Psoas muscle (tissue), 8 donors: ENCODE data around the gene ANKZF1. TPM values are rescaled to one million over a fixed set of nuclear protein-coding genes. Genes with fewer than 3 reads are reported as not detected.

Source experiments
- ATAC-seq, 4 donors: fragments of 200-7000 bp; cut with Tn5 transposase; one replicate each; pipeline ENCODE4 v1.9.1; 2020; ENCODE audit warnings: moderate library complexity in 3 of 4, mild to moderate bottlenecking in 2 of 4
- DNase-seq, 2 donors: peaks; one replicate each; pipeline ENCODE4 v3.0.0-alpha.2; 2020
- H3K27ac ChIP-seq: fragments of 200-600 bp; one replicate; pipeline ENCODE4 v1.8.0; 2022
- H3K27me3 ChIP-seq, 3 donors: fragments of 200-600 bp in 1 of 3; one replicate each; pipeline versions ENCODE4 v1.6.1 to v1.8.0; 2013 to 2022; ENCODE audit warnings: low read length in 2 of 3, mild to moderate bottlenecking in 2 of 3, moderate library complexity in 1 of 3; ENCODE audit not compliant: insufficient read depth in 3 of 3
- H3K36me3 ChIP-seq, 2 donors: fragments of 200-600 bp in 1 of 2; one replicate each; pipeline versions ENCODE4 v1.6.1 to v1.8.0; 2013 to 2022; ENCODE audit warnings: low read depth in 1 of 2, mild to moderate bottlenecking in 1 of 2, moderate library complexity in 1 of 2; ENCODE audit not compliant: insufficient read depth in 1 of 2
- H3K4me1 ChIP-seq: fragments of 200-600 bp; one replicate; pipeline ENCODE4 v1.8.0; 2022
- H3K4me3 ChIP-seq: fragments of 200-600 bp; one replicate; pipeline ENCODE4 v1.8.0; 2022; ENCODE audit warnings: mild to moderate bottlenecking
- H3K9me3 ChIP-seq: fragments of 200-600 bp; one replicate; pipeline ENCODE4 v1.8.0; 2022
- WGBS, 3 donors: extraction: QIAGEN DNeasy Blood & Tissue Kit; methylation state at CpG; one replicate each; pipeline versions ENCODE4 v1.1.6 to v1.1.7; 2013; 5-methylcytosine and 5-hydroxymethylcytosine counted together
- intact Hi-C, 2 donors: fragments of 100-400 bp; cut with DNase I; formaldehyde crosslinking; loops; one replicate each; pipeline versions ENCODE4 v1.11.0 to v1.14.2; 2022
- polyA plus RNA-seq, 3 donors: library from polyadenylated mRNA; stranded (reverse); fragments of 200-250 nt; gene quantifications; one replicate each; pipeline ENCODE4 v1.2.3, GENCODE V29; 2013
- total RNA-seq, 4 donors: library from RNA; stranded (reverse); fragmentation: NEBNext Ultra II Directional in 2 of 4; extraction: Animal tissue kit (Norgen Biotek cat#: 25700) in 2 of 4; gene quantifications; one replicate each; pipeline versions ENCODE4 v1.2.1 to v1.2.4, GENCODE V29; 2021 to 2023
- TF ChIP-seq, protein P1 (sequence below): fragments of 200-600 bp; IDR thresholded peaks from one replicate; pipeline ENCODE4 v1.8.0; 2022; ENCODE audit warnings: antibody characterized with exemption
- donor health status: healthy with polysubstance abuse.
- donor health status: DM: no; HTN: no; CAD: no; lungs with moderate emphysema.
- donor health status: Bipolar disorder and iron deficiency.
- donor health status: healthy.
- donor health status: DM: yes; HTN: yes; CAD: no.
- donor health status: DM: no; HTN: no; CAD: no.
- donor health status: DM: no; HTN: no; CAD: no.
- donor health status: DM: yes; HTN: yes; CAD: no.

The ANKZF1 gene
- total and polyA plus RNA-seq, 7 donors, result 8.7 to 29.4 (median 14.9) TPM

DNA sequence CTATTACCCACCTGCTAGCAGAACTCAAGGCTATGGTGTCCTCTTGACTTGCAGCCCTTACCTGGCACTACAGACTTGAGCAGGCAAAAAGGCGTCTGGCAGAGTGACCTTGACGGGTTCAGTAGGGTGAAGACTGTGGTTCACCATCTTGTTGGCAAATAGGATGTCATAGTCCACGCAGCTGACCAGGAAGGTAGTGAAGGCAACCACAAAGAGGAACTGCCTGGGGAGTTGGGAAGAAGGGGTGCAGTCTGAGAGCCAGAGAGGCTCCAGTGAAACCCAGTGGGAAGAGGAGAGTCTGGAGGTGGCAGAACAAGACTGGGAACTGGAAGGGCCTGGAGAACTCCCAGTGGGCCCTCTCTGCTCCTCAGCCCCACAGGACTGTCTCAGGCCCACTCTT lies 4.3 kb upstream of the ANKZF1 start:
- ATAC-seq (no peak), DNase-seq (no peak)
- Histone ChIP-seq H3K4me3 (no peak overlapping the region), H3K9me3 (no peaks in the 10 kb centered on the region), H3K4me1 (peaks cover 13% of the 10 kb centered on the region), H3K27me3 (no peaks in the 10 kb centered on the region), H3K27ac (no peak overlapping the region), H3K36me3 (peaks cover 8 to 78% of the 10 kb centered on the region in 2 donors)
- TF ChIP-seq, protein P1, sequence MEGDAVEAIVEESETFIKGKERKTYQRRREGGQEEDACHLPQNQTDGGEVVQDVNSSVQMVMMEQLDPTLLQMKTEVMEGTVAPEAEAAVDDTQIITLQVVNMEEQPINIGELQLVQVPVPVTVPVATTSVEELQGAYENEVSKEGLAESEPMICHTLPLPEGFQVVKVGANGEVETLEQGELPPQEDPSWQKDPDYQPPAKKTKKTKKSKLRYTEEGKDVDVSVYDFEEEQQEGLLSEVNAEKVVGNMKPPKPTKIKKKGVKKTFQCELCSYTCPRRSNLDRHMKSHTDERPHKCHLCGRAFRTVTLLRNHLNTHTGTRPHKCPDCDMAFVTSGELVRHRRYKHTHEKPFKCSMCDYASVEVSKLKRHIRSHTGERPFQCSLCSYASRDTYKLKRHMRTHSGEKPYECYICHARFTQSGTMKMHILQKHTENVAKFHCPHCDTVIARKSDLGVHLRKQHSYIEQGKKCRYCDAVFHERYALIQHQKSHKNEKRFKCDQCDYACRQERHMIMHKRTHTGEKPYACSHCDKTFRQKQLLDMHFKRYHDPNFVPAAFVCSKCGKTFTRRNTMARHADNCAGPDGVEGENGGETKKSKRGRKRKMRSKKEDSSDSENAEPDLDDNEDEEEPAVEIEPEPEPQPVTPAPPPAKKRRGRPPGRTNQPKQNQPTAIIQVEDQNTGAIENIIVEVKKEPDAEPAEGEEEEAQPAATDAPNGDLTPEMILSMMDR, result no peak
- WGBS, 3 donors, result 85 to 90% (median 87%) methylated on average over 3 of the region's 3 CpGs
- intact Hi-C loops, result no loop called here

DNA sequence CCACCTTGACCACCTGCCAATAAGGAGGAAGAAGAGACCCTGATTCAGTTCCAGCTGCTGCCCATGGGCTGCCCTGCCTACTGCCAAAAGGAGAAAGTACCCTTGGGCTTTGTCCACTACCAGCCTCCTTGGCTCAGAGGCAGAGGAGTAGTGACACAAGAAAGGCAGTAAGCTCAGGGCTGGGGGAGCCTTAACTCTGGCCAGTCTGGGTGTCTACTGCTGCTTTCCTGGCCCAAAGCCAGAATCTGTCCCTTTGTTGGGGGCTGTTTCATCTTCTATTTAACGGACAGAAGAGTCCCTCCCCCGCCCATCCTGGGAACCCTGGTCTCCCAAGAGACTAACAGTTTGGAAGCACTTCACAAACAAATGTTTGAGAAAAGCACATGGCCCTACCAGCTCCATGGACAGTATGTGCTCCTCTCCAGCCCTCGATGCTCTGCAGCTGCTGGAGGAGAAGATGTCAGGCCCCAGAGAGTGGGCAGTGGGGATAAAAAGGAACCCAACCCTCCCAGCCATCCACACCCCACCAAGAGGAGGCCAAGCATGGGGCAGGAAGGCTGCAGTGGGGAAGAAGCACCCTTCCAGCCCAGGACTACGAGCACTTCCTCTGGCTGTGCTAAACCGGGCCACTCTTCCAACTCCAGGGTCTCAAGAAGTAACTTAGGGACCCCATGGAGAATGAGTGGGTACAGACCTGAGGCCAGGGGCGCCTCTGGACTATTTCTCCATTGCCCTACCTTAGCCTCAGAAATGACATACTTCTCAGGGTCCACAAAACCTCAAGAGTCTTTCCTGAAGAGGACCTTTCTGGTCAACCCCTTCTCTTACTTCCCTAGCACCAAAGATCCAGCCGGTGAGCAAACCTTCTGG lies 1.3 kb upstream of the ANKZF1 start:
- peak overlapping the region; percentile 87 for H3K4me3 ChIP-seq
- DNase-seq (peak in 1 of 2 donors; percentile 32), ATAC-seq (no peak)
- peak overlapping the region; percentile 98 for H3K27ac ChIP-seq
- 32 to 42% (median 37%) methylated on average over 6 to 7 of the region's 7 CpGs for WGBS, 3 donors
- peaks cover 19% of the 10 kb centered on the region for H3K4me1 ChIP-seq
- TF ChIP-seq, protein P1, result no peak
- H3K27me3 ChIP-seq, result no peaks in the 10 kb centered on the region
- H3K9me3 ChIP-seq, result no peaks in the 10 kb centered on the region
- intact Hi-C loops, result no loop called here
- H3K36me3 ChIP-seq, result peaks cover 2 to 71% of the 10 kb centered on the region in 2 donors

DNA sequence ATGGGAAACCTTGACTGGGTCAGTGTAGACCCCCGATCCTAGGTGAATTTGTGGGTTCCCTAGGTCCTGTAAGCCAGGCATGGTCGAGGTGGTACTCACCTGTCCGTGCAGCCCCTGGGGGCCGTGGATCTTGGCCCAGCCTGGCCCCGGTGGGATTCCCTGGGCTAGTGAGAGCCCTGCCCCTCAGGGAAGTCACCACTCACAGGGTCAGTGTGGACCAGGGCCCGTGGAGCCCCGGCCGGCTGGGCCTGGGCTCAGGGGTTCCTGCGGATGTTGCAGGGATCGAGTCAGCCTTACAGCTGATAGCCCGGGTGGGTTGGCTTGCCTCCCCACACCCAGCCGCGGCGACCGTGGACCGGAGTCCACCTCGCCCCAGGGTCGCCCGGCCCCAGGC lies 698 bp upstream of the ANKZF1 start:
- H3K4me3 ChIP-seq, result peak overlapping the region; percentile 87
- H3K27ac ChIP-seq, result peak overlapping the region; percentile 98
- no peaks in the 10 kb centered on the region for H3K9me3 ChIP-seq
- H3K36me3 ChIP-seq, result peaks cover 3 to 71% of the 10 kb centered on the region in 2 donors
- H3K4me1 ChIP-seq, result peaks cover 19% of the 10 kb centered on the region
- DNase-seq (no peak), ATAC-seq (peak in 1 of 4 donors; percentile 5)
- 0 to 3% (median 1%) methylated on average over 11 to 19 of the region's 19 CpGs for WGBS, 3 donors
- TF ChIP-seq, protein P1, result no peak
- intact Hi-C loops, result no loop called here
- no peaks in the 10 kb centered on the region for H3K27me3 ChIP-seq

DNA sequence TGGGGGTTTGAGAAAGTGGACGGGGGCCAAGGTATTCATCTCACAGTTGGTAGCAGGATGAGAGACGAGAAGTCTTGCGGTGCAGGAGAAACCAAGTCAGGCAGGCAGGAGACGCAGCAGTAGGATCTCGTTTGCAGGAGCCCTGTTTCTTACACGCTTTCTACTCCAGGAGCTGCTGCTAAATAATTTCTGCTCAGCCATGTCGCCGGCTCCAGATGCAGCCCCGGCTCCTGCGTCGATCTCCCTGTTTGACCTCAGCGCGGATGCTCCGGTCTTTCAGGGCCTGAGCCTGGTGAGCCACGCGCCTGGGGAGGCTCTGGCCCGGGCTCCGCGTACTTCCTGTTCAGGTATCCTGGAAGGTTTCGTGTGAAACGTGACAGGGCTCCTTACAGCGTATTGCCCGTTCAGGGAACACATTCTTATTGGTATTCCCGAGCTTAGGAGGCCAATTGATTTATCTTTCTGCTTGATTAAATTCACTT lies 494 bp downstream of the ANKZF1 start:
- ATAC-seq, result peak; percentile 5 to 46 (median 24)
- peaks cover 13 to 71% of the 10 kb centered on the region in 2 donors for H3K36me3 ChIP-seq
- 0 to 1% (median 1%) methylated on average over 24 of the region's 24 CpGs for WGBS, 3 donors
- no peaks in the 10 kb centered on the region for H3K27me3 ChIP-seq
- peak overlapping the region; percentile 98 for H3K27ac ChIP-seq
- DNase-seq, result peak in 1 of 2 donors; percentile 74
- H3K4me1 ChIP-seq, result peaks cover 19% of the 10 kb centered on the region
- H3K9me3 ChIP-seq, result no peaks in the 10 kb centered on the region
- intact Hi-C loops, result no loop called here
- TF ChIP-seq, protein P1, result no peak
- H3K4me3 ChIP-seq, result peak overlapping the region; percentile 87
